GM21737 (cell line): Measurements from ENCODE around the gene MAN1B1.
A peak's percentile ranks its signal among the peaks of the same experiment; 100 is the strongest.

ENCODE experiments used
- ATAC-seq: cut with Tn5 transposase; IDR thresholded peaks from one replicate; pipeline ENCODE4 v1.9.1; 2021; ENCODE audit warnings: mild to moderate bottlenecking, moderate library complexity; ENCODE audit not compliant: unreplicated experiment

Gene MAN1B1

DNA sequence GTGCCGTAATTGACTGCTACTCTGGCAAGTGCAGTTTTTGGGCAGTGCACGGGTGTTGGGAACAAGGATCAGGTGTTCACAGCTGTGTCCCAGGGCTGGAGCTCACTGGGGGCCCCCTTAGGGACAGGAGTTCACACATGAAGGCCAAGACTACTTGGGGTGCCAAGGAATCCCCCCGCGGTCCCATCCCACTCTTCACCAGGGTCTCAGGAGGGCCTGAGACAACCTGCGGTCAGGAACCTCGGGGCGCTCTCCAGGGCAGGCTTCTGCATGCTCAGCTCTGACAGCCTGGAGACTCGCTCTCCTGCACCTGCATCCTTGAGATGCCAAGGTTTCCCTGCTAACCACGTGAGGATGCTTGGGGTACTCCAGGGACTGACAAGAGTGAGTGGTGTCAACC is 2.3 kb upstream of the MAN1B1 start:
- no peak for ATAC-seq

DNA sequence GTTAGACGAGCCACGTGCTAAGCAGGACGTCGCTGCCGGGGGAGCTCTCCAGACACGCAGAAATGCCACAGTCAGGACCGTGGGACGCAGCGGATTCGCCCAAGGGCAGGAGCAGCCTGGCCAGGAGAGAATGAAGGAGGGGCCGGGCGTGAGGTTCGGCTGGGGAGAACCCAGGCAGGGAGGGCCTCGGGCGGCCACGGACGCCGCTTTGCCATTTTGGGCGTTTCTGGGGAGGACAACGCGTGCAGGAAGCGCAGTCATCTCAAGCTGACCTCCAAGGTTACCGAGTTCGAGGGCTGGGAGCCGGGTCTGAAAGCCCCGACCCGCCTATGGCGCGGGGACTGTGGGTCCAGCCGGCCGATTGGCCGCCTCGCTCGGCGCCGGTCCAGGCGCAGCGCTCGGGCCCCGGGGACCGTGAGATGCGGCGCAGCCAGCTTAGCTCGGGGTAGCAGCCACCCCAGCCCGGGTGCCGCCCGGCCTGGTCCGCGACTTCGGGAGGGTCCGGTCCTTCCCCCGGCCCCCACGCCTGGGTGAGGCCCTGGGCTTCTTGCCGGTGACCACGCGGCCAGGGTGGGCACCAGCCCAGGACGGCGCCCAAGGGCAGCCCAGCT is 760 bp upstream of the MAN1B1 start:
- no peak for ATAC-seq

DNA sequence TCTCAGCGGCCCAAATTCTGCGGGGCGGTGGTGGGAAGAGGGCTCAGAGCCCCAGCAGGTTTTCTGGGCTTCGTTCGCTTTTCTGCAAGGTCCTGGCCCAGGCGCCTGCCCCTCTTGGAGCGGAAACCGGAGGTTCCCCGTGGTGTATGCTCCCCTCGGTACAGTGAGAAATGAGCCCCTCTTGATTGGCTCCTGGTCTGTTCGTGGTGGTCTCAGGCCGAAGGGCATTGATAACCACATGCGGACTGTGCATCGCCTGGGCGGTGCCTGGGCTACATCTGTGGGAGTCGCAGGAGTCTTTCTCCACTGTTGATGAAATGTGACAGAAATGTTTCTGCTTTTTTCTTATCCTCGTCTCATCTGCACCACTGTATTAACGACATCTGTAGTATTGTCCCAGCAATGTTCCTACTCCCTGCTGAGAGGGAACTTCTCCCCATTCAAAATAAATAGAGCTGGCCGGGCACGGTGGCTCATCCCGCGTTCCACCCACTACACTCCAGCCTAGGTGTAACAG is 682 bp downstream of the MAN1B1 start:
- no peak for ATAC-seq

DNA sequence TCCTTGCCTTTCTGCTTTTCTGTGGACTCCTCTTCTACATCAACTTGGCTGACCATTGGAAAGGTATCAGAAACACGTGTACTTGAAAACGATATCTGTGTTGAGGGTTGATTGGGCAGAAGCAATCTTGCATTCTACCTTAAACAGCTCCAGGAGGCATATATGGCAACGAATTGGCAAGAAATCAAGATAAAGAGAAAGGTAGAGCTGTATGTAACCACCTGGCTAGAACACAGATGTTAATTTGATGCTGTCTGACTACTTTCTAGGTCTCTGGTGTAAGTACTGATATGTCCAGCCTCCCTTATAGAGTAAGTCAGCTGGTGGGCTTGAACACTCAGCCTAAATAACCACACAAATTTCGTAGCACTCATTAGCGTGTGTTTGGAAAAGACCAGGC is 1.3 kb downstream of the MAN1B1 start:
- ATAC-seq = no peak

DNA sequence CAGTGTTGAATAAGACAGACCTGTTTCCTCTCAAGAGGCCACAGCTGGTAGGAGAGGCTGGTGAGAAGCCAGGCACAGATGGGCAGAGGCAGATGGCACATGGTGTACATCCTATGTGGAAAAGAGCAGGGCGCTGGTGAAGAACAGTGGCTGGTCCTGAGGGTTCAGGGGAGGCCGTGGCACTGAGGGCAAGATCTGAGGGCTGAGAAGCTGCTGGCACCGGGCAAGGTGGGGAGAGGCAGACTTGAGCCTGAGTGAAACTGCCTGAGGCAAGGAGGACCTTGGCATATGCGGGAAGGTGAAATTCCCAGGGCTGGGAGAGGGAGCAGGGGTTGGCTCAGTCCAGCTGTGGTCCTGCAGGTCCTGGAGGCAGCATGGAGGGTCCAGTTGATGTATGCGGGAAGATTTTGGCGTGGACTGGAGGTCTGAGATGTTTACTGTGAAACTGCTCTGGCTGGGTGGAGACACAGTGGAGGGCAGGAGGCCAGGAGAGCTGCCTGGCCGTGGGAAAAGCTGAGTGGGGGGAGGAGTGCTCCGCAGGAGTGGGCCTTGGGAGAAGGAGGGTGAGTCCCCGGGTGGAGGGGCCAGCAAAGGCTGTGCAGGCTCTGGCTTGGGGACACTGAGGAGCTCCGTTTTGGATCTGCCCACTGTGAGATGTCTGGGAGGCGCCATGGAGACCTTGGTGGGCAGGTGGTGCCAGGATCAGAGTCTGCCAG is 2.6 kb downstream of the MAN1B1 start:
- ATAC-seq = no peak

DNA sequence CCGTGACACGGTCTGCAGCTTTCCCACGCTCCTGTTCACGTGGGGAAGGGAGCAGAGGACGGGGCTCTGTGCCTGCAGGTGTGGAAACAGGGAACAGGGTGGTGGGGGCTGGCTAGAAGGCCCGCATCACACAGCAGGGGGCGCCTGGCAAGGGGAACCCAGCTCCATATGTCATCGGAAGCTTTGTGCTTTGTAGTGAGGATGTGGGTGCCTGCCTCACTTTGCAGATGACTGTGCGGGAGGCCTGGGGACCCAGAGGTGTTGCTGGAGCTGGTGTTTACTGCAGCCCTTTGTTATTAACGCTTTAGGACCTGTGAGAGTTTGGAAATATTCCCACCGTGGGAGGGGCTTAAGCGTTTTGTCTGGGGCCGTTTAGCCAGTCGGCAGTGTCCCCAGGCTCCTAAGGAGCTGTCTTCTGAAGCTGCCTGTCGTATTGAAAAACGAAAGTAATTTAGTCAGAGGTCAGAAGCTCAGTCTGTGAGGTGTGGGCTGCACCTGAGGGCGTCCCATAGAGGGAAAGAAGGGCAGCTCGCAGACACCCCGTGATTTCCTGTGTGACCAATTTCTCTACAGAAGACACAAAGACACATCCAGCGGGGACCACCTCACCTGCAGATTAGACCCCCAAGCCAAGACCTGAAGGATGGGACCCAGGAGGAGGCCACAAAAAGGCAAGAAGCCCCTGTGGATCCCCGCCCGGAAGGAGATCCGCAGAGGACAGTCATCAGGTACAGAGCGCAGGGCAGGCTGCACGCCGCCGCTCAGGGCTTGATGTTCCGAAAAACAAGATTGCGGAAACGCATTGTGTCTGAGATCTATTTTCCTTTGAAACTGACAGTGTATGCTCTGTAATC is 9.1 kb downstream of the MAN1B1 start:
- ATAC-seq = peak; percentile 63

DNA sequence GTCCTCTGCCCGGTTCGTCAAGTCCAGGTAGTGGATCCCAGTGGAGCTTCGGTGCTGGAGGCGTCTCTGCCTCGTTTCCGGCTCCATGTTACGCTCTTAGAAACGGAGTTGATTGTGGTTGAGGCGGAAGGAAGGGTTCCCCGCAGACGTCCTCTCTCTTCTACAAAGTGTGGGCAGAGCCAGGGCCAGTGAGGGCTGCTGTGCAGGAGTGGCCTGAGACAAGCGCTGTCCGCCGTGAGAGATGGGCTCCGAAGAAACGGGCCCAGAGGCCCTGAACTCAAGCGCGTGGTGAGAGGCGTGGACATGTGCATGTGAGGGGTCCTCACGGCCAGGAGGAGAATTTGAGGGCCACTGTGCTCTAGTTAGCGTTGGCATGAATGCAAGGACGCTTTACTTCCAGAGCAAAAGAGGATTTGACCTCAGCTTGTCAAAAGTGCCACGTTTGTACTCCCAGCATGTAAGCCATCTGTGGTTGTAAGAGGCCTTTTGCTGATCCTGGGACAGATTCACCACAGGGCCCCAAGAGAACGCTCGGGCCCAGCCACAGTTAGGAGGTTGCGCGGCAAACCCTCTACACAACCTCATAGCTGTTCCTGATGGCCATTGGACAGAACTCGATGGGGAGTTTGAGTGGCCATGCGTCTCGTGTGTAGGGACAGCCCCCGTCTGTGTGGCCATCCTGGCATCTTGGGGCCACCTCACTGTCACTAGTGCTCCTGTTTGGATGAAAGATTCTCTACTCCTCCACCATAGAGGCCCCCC is 10.2 kb downstream of the MAN1B1 start:
- ATAC-seq = no peak

DNA sequence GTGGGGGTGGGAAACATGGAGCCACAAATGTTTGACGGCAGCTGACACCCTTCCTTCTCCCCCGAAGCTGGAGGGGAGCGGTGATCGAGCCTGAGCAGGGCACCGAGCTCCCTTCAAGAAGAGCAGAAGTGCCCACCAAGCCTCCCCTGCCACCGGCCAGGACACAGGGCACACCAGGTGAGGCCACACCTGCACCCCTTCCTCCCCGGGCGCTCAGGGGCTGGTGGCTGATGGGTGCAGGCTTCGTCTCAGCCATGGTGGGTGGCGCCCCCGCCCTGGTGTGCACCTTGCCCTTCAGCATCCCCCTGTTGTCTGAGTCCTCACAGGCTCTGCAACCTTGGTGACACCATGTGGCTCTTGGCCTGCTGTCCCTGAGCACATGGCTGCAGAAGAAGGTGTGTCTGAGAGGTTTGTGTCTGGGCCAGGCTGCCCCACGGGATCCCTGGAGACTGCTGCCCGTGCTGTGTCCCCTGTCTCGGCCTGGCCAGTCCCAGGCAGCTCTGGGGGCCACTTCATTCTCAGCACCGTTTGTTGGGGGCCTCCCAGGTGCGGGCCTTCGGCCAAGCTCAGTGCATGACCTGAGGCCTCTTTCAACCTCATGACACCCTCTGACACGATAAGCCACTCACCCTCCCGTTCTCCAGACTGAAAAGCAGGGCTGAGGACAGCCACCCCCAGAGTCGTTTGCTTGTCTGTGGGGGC is 11.1 kb downstream of the MAN1B1 start:
- ATAC-seq = no peak

DNA sequence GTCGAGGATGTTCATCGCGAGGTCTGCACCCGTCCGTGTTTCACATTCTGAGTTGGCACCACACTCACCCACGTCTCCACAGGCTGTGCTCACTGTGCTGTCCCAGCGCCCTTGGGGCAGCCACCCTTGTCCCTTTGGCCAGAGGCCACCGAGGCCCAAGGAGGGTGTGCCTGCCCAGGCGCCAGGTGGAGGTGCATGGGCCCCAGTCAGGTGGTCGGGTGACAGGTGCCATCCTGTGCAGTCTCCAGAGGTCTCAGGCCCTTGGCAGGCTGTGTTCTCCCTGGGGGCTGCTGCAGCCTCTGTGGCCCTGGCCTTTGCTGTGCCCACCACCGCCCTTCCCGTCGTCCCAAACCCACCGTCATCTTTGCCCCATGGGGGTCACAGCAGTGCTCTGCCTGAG is 12.4 kb downstream of the MAN1B1 start:
- ATAC-seq = no peak

DNA sequence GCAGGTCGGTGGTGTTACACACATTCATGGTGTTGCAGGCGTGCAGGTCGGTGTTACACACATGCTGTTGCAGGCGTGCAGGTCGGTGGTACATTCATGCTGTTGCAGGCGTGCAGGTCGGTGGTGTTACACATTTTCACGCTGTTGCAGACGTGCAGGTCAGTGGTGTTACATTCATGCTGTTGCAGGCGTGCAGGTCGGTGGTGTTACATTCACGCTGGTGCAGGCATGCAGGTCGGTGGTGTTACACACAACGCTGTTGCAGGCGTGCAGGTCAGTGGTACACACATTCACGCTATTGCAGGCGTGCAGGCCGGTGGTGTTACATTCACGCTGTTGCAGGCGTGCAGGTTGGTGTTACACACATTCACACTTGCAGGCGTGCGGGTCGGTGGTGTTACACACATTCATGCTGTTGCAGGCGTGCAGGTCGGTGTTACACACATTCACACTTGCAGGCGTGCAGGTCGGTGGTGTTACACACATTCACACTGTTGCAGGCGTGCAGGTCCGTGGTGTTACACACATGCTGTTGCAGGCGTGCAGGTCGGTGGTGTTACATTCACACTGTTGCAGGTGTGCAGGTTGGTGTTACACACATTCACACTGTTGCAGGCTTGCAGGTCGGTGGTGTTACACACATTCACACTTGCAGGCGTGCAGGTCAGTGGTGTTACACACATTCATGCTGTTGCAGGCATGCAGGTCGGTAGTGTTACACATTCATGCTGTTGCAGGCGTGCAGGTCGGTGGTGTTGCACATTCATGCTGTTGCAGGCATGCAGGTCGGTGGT is 16.6 kb downstream of the MAN1B1 start:
- ATAC-seq = no peak

DNA sequence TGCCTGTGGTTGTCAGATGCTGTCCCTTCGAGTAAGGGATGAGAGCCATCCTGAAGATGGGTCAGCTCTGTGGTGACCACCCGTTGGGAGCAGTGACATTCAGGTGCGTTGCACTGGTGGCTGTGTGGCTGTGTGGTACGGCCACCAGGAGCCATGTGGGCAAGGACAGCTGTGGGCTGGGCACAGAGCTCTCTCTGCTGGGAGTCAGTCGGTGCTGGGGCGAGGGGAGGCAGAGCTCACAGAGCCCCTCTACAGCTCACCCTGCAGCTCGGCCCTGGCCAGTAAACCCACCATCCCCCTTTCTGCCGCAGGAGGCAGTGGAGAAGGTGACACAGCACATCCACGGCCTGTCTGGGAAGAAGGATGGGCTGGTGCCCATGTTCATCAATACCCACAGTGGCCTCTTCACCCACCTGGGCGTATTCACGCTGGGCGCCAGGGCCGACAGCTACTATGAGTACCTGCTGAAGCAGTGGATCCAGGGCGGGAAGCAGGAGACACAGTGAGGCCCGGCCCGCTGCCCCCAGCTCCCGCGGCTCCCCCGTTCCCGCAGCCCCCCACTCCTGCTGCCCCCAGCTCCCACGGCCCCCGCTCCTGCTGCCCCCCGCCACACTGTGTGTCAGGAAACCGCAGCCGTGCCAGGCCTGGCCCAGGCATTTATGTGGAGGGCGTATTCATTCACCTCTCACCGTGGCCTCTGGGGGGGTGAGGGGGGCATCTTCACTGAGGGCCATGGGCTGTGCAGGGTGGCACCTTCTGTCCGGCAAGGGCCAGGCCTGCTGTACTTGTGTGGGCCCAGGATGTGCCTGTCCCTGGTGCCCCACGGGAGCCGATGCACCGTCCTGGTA is 19.3 kb downstream of the MAN1B1 start:
- ATAC-seq = no peak

DNA sequence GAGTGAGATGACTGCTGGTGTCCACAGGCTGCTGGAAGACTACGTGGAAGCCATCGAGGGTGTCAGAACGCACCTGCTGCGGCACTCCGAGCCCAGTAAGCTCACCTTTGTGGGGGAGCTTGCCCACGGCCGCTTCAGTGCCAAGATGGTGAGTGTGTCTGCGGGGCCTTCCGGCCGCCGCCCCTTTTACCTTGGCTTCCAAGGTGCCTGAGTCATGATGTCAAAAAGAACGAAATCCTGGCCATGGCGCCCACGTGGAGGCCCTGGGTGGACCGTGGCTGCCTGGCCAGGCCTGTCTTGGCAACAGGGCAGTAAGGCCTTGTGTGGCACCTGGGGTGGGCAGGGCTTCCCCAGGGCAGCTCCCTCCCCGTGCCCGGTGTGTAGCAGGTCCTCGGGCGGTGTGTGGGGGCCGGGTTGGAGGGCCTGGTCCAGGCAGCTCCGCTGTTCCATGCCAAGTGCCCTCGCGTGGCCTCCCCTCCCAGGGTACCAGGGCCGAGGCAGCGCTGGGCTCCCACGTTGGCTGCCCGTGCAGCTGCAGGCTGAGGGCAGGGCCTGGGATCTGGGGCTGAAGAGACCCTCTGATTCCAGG is 20.0 kb downstream of the MAN1B1 start:
- no peak for ATAC-seq

DNA sequence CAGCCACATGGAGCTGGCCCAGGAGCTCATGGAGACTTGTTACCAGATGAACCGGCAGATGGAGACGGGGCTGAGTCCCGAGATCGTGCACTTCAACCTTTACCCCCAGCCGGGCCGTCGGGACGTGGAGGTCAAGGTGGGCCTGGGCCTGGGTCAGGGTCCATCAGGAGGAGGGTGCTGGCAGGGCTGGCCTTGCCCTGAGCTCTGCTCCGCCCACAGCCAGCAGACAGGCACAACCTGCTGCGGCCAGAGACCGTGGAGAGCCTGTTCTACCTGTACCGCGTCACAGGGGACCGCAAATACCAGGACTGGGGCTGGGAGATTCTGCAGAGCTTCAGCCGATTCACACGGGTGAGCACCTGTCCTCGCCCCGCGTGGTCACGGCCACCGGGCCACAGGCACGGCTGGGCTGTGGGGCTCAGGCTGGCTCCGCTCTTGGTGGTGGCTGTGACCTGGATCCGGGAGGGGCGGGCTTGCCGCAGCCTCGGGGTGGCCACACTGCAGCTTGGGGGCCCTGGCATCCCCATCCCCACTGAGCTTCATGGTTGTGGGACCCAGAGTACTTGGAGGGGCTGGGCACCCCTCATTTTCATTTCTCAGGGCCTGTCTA is 20.6 kb downstream of the MAN1B1 start:
- no peak for ATAC-seq

DNA sequence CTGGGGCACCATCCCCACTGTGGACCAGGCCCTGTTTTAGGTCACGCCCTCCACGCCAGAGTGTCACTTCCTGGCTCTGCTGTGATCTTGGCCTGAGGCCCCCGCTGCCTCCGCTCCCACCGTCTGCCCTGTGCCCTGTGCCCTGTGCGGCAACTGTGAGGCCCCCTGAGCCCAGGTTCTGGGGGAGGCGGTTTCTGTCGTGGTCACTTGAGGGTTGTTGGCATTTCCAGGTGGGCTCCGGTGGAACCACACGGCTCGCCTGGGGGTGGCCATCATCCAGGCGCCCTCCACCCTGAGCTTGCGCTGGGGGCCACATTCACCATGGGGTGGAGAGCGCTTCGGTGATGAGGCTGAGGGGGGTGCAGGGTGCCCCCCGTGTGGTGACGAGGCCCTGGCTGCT is 21.2 kb downstream of the MAN1B1 start:
- no peak for ATAC-seq

DNA sequence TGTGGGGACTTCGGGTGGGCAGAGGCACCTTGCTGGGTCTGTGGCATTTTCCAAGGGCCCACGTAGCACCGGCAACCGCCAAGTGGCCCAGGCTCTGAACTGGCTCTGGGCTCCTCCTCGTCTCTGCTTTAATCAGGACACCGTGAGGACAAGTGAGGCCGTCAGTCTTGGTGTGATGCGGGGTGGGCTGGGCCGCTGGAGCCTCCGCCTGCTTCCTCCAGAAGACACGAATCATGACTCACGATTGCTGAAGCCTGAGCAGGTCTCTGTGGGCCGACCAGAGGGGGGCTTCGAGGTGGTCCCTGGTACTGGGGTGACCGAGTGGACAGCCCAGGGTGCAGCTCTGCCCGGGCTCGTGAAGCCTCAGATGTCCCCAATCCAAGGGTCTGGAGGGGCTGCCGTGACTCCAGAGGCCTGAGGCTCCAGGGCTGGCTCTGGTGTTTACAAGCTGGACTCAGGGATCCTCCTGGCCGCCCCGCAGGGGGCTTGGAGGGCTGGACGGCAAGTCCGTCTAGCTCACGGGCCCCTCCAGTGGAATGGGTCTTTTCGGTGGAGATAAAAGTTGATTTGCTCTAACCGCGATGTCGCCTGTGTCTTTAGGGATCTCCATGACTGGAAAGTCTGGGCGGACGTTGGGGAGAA is 21.9 kb downstream of the MAN1B1 start:
- ATAC-seq = no peak

DNA sequence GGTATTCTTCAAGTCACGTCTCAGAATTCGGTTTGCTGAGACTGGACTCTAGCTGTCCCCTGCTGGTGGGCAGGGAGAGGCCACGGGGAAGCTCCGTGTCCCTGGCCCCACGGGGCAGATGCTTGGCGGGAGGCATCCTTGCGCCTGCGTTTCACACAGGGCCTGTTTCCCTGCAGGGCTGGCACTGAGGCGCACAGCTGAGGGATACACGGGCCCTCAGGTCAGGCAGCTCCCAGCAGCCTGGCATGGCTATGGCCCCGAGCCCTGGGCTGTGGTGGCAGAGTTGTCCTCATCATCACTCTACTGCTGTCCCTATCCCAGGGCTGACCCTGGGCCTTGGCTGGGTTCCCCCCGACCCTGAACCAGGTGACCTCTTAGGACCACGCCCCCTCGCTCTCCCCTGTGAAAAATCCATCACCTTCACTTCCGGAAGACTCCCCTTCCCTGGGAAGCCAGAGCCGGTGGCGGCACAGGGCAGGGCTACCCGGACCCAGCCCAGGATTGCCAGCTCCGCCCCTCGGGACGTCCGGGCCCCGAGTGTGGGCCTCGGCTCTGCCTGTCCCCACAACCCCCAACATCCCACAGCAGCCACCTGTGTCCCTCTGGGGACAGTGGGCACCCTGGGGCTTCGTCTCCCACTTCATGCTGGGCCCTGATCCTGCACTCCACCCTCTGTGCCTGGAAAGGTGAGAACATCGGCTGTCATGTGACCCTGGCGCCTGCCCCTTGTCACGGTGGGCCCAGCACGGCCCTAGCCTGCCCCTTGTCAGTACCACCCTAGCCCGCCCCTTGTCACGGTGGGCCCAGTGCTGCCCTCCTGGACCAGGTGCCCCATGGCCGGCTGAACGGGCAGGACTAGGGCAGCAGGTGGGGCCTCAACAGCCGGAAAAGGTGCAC is 22.7 kb downstream of the MAN1B1 start:
- ATAC-seq = no peak
